Lower leg skin (tissue), 4 donors: Measurements from ENCODE around the gene CNPY1. TPM values are rescaled to one million over a fixed set of nuclear protein-coding genes. Genes with fewer than 3 reads are reported as not detected.

Experiments used
- DNase-seq, 2 donors: peaks; one replicate each; pipeline ENCODE4 v3.0.0-alpha.2; 2019; ENCODE audit warnings: low spot score in 2 of 2
- H3K4me3 ChIP-seq: fragments of 200-600 bp; sonication (generic); 2 replicates; pipeline ENCODE4 v1.5.1; 2017; ENCODE audit warnings: mild to moderate bottlenecking, low read depth; ENCODE audit not compliant: poor library complexity, severe bottlenecking
- POLR2A ChIP-seq, 2 donors: fragments of 450-650 bp; IDR thresholded peaks; one replicate each; pipeline ENCODE4 v1.6.1; 2016 to 2017; ENCODE audit warnings: antibody characterized with exemption in 2 of 2, mild to moderate bottlenecking in 1 of 2, moderate library complexity in 1 of 2
- WGBS, 2 donors: methylation state at CpG; one replicate each; pipeline ENCODE4 v1.1.5; 2018; 5-methylcytosine and 5-hydroxymethylcytosine counted together
- intact Hi-C: fragments of 100-400 bp; cut with DNase I; formaldehyde crosslinking; loops from one replicate; pipeline ENCODE4 v1.15.0; 2023; ENCODE audit warnings: low total_unique reads
- total RNA-seq, 4 donors: library from RNA; depleted of rRNA; stranded (reverse); fragments of >200 nt; gene quantifications; one replicate each; pipeline ENCODE4 v1.1.0, GENCODE V29; 2016
- TF ChIP-seq, protein P1 (sequence below), 3 donors: fragments of 450-650 bp; IDR thresholded peaks; one replicate each; pipeline ENCODE4 v1.5.1; 2016; ENCODE audit warnings: antibody characterized with exemption in 3 of 3, mild to moderate bottlenecking in 3 of 3, moderate library complexity in 2 of 3

The CNPY1 gene
- total RNA-seq, 4 donors from 2014 or later: not detected

DNA sequence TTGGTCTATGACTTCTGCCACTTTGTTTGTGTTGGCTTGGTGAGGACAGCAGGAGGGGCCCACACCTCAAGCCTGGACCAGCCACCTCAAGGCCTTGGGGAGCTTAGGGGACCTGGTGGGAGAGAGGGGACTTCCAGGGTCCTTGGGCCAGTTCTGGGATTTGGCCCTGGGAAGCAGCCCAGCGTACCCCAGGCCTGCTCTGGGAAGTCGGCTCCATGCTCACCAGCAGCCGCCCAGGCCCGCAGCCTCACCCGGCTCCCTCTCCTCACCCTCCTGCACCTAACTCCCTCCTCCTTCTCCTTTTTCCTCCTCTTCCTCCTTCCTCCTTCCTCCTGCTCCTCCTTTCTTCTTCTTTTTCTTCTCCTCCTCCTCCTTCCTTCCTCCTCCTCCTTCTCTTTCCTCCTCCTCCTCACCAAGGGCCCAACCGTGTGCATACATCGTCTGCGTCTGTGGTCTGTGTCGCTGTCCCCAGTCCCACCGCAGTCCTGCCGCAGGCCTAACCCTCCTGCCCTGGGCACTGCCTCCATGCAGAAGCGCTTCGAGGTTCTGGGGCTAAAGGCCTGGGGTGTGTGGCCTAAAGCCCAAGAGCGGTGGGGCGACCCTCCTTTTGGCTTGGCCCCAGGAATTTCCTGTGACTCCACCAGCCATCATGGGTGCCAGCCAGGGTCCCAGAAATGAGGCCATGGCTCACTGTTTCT lies 83.1 kb downstream of the CNPY1 start:
- WGBS, 2 donors: 22 to 28% methylated on average over 15 of the region's 15 CpGs
- intact Hi-C loops: no loop called here
- H3K4me3 ChIP-seq: no peak overlapping the region
- TF ChIP-seq, protein P1, sequence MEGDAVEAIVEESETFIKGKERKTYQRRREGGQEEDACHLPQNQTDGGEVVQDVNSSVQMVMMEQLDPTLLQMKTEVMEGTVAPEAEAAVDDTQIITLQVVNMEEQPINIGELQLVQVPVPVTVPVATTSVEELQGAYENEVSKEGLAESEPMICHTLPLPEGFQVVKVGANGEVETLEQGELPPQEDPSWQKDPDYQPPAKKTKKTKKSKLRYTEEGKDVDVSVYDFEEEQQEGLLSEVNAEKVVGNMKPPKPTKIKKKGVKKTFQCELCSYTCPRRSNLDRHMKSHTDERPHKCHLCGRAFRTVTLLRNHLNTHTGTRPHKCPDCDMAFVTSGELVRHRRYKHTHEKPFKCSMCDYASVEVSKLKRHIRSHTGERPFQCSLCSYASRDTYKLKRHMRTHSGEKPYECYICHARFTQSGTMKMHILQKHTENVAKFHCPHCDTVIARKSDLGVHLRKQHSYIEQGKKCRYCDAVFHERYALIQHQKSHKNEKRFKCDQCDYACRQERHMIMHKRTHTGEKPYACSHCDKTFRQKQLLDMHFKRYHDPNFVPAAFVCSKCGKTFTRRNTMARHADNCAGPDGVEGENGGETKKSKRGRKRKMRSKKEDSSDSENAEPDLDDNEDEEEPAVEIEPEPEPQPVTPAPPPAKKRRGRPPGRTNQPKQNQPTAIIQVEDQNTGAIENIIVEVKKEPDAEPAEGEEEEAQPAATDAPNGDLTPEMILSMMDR (IDR thresholded peaks at IDR 0.05): no peak
- TF ChIP-seq POLR2A (IDR thresholded peaks at IDR 0.05): no peak
- no peak for DNase-seq

DNA sequence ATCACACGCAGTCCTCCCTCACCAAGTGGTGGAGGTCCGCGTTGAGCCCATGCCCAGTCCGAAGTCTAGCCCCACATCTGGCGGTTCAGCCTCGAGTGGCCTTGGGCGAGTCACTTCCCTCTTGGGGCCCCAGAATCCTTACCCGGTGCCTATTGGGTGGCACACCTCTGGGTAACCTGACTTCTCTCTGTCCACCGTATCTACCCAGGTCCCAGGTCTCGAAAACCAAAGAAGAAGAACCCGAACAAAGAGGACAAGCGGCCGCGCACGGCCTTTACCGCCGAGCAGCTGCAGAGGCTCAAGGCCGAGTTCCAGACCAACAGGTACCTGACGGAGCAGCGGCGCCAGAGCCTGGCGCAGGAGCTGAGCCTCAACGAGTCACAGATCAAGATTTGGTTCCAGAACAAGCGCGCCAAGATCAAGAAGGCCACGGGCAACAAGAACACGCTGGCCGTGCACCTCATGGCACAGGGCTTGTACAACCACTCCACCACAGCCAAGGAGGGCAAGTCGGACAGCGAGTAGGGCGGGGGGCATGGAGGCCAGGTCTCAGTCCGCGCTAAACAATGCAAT lies 84.1 kb downstream of the CNPY1 start:
- DNase-seq: no peak
- intact Hi-C loops: no loop called here
- H3K4me3 ChIP-seq: no peak overlapping the region
- WGBS, 2 donors: 15 to 28% methylated on average over 32 to 33 of the region's 33 CpGs
- TF ChIP-seq, protein P1 (IDR thresholded peaks at IDR 0.05): no peak
- TF ChIP-seq POLR2A (IDR thresholded peaks at IDR 0.05): no peak

DNA sequence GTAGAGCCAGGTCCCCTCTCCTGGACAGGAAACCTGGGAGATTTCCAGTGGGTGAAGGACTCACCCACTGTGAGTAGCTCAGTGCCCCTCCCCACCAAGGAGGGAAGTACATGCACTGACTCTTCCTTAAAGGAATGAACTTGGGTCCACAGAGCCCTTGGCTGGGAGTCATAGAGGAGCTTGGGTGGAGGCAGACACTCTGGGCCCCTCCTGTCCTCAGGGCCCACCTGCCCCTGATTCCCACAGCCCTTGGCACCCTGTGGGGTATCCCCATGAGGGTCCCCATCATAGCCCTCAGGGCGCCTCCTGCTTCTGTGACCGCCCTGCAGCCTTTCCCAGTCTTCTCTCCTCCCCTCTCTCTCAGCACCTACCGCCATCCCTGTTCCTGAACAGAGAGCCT lies 84.7 kb downstream of the CNPY1 start:
- intact Hi-C loops: no loop called here
- TF ChIP-seq POLR2A (IDR thresholded peaks at IDR 0.05): no peak
- TF ChIP-seq, protein P1 (IDR thresholded peaks at IDR 0.05): no peak
- DNase-seq: no peak
- 47 to 65% methylated on average over 3 of the region's 3 CpGs for WGBS, 2 donors
- no peak overlapping the region for H3K4me3 ChIP-seq

DNA sequence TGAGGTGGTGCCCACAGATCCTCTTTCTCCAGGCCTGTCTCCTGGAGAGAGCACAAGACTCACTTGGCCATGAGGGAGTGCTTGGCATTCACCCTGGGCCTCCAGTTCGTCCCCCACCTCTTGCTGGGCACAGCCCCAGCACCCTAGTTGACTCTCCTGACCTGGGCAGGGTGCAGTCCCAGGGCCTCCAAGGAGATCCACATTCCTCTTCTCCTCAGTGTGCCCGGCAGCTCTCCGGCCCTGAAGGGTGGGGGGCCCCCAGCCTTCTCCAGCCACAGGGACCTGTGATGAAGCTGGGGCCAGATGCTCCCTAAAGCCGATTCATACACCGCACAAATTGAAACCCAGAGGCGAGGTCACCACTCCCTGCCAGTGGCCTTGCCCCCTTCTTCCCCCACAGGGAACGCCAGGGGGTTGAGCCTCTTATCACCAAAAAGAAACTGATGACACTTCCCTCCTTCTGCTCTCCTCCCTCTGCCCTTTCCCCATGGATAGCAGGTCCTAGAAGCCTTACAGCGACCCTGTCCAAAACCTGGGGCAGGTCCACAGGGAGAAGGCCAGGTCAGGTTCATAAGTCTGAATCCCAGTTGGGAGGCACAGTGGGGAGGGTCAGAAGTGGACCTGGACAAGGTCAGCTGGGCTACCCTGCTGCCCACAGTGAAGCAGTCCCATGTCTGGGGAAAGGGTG lies 85.3 kb downstream of the CNPY1 start:
- TF ChIP-seq POLR2A (IDR thresholded peaks at IDR 0.05): no peak
- TF ChIP-seq, protein P1 (IDR thresholded peaks at IDR 0.05): no peak
- no peak overlapping the region for H3K4me3 ChIP-seq
- WGBS, 2 donors: 18 to 23% methylated on average over 8 of the region's 8 CpGs
- DNase-seq: no peak
- intact Hi-C loops: no loop called here

DNA sequence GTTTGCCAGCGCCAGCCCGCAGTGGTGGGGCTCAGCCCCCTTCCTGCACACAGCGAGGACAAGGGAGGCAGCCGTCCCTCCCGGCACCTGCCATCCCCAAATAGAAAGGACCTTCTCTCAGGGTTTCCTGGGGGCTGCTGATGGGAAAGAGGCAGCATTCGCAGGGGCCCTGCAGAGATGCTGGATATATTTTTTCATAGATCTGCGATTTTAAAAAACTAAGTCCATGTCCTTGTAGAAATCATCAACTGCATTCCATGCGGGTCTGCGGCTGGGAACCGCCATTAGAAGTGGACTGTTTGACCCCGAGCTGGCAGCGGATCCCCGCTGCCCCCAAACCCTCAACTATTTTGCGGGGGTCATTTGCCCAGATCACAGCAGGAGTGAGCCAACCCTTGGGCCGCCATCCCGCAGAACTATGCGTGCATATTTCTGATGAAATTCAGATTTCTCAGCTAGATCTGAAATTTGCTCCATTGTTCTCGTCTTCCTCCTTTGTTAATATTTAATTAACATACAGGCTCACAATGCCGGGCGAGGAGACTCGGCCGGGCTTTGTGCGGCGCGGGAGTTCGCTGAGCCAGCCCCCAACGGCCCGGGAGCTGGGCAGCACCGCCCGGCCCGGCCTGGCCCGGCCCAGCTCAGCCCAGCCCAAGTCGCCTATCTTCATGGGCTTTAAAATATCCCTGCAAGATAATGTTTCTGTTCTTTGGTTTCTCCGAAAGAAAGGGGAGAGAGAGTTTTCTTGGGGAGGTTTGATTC lies 86.5 kb downstream of the CNPY1 start:
- no peak for TF ChIP-seq POLR2A (IDR thresholded peaks at IDR 0.05)
- 10 to 16% methylated on average over 31 to 34 of the region's 34 CpGs for WGBS, 2 donors
- H3K4me3 ChIP-seq: no peak overlapping the region
- no peak for DNase-seq
- intact Hi-C loops: no loop called here
